Measurements from ENCODE around the gene DMAC1.

Gene DMAC1

DNA sequence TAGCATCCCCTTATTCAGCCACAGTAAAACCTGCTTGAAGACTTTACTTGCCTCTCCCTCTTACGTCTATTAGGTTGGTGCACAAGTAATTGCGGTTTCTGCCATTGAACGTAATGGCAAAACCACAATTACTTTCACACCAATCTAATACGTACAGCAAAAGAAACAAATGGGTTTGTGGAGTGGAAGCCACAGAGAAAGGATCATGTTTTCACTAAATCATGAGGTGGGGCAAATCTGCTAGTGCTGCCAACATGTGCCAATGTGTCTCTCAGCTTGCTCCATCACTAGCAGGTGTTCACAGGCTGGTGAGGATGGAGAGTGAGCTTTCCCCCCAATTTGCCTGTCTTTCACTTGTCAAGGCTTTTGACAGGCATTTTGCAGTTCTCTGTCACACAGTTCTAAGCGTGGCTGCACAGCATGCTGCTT, 15.9 kb downstream of the DMAC1 start:
- no peak for DNase-seq

GRCh38 chr9:7782400-7783120, 17.0 kb downstream of the DMAC1 start:
- DNase-seq = no peak

- DNase-seq = no peak
These were observed 19.2 kb downstream of the DMAC1 start for GRCh38 chr9:7780261-7780988.

GRCh38 chr9:7778851-7779600, 20.6 kb downstream of the DMAC1 start:
- DNase-seq = no peak

- no peak for DNase-seq
These were observed 21.8 kb downstream of the DMAC1 start for GRCh38 chr9:7777771-7778170.

- DNase-seq = no peak
These were observed 29.5 kb downstream of the DMAC1 start for GRCh38 chr9:7770111-7770510.

GRCh38 chr9:7762600-7762999, 37.0 kb downstream of the DMAC1 start:
- no peak for DNase-seq

DNA sequence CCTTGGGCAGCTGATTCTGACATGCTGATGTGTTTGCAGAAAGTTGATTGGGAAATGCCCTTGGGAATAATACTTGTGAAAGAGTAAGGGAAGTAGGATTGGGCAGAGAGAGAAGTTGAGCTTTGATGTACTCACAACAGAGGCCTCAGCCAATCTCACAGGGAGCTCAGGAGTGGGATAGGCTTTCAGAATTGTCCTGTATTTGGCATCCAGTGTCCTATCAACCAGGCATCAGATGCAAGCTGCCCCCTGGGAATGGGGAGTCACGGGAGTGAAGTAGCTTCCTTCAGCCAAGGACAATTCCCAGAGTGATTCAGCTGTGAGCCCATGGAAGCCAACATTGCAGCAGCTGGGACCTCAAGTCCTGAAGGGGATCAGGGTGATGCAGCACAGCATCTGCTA, 39.6 kb downstream of the DMAC1 start:
- DNase-seq = no peak

- DNase-seq = no peak
These were observed 43.5 kb downstream of the DMAC1 start for GRCh38 chr9:7756088-7756487.

- DNase-seq = no peak
These were observed 47.1 kb downstream of the DMAC1 start for GRCh38 chr9:7752481-7752880.

Measured in amygdala (tissue), 56 donors.